SW 1271 (cell line): Measurements from ENCODE around the gene ARFIP1.

Source experiments
- DNase-seq, 2 experiments: peaks; one replicate each; lab custom pipeline; 2025; lab: John Stamatoyannopoulos, UW

Gene ARFIP1

GRCh38 chr4:152939621-152940020, 159.9 kb downstream of the ARFIP1 start:
- no peak for DNase-seq

DNA sequence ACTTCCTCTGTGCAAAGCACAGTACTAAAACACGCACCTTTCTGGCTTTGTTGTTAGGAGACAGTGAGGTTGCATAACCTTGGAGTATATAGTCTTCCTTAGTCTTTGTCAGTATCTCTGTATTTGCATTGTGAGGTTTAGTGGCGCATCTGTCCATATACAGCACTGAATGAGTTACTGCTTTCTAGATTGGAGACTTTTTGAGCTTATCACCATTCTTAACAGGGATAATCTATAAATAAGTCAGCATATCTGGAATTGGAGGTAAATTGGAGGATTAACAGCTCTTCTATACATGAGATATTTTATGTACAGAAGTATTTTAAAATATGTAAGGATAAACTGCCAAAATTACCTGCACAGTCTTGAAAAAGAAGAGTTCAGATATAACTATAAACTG, 160.7 kb downstream of the ARFIP1 start:
- DNase-seq: no peak

GRCh38 chr4:152941411-152941810, 161.7 kb downstream of the ARFIP1 start:
- DNase-seq: no peak

- DNase-seq: no peak
These were observed 162.6 kb downstream of the ARFIP1 start for GRCh38 chr4:152942346-152942745.

GRCh38 chr4:152943672-152944071, 163.9 kb downstream of the ARFIP1 start:
- DNase-seq: no peak

DNA sequence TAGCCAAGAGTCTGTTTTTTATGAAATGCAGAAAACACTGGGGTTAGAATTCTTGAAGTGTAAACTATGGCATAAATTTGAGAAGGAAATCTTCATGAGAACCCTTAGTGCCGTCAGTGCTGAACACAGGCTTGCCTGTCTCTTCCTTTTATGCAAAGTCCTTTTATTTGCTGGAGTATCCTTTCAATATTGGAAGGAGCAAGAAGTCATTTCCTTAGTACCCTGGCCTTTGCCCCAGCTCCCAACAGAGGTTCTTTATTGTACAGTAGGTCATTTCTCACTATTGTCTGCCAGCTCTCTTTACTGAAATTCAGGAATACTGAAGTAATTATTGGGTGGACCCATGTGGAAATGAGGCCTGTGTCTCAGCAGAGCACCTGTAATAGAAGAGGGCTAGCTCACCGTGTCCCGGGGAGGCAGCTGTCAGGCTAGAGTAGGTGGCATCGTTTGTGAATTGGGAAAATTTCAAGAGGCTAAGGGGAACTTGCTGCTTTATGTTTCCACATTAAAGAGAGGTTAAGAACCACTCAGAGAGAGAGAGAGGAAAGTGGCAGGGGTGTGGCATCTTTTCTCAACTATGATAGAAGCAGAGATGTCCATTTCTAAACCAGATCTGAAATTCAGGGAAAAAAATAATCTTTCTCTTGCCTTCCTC, 165.0 kb downstream of the ARFIP1 start:
- no peak for DNase-seq

DNA sequence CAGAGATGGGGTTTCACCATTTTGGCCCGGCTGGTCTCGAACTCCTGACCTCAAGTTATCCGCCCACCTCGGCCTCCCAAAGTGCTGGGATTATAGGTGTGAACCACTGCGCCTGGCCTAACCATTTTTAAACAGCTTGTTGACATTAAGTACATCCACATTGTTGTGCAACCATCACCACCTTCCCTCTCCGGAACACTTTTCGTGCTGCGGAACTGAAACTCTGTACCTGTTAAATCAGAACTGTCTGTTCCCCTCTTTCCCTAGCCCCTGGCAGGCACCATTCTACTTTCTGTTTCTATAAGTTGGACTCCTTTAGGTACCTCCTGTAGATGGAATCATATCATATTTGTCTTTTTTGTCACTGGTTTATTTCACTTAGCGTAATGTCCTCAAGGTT, 165.9 kb downstream of the ARFIP1 start:
- no peak for DNase-seq

- no peak for DNase-seq
These were observed 166.7 kb downstream of the ARFIP1 start for GRCh38 chr4:152946446-152946845.

DNA sequence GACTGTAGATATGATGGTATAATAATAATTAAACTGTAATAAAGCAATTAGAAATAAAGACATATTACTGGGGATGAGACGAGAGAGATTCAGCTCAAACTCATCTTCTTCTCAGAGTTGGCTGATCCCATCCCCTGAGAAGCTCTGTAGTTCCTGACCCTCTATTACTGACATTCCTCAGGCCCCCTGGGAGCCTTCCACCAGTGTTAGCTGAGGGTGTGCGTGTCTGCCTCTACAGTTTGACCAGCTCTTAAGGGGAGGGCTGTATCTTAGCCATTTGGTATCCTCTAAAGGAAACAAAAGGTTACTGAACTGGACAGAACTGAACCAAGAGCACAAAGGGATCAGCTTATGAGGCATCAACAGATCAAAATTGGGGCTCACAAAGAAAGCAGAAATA, 167.6 kb downstream of the ARFIP1 start:
- DNase-seq: no peak

GRCh38 chr4:152949930-152950329, 170.2 kb downstream of the ARFIP1 start:
- no peak for DNase-seq

- no peak for DNase-seq
These were observed 170.9 kb downstream of the ARFIP1 start for GRCh38 chr4:152950402-152951274.

DNA sequence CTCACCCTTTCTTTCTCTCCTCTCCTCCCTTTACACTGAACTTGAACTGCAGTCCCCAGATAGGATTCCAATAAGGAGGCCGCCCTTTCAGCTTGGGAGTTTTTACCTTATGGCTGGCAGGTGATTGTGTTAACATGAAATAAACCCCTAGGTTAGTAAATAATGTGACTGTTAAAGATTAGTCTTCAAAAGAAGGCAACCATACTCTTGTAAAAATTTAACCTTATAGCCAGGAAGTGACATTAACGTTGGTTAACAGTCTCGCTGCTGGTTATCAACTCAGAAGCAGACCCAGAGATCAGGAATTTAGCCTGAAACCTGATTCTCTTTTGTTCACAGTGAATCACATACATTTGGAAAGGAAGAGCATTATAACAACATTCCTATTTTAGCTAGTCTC, 171.6 kb downstream of the ARFIP1 start:
- DNase-seq: no peak

- DNase-seq: no peak
These were observed 173.8 kb downstream of the ARFIP1 start for GRCh38 chr4:152953514-152953913.

DNA sequence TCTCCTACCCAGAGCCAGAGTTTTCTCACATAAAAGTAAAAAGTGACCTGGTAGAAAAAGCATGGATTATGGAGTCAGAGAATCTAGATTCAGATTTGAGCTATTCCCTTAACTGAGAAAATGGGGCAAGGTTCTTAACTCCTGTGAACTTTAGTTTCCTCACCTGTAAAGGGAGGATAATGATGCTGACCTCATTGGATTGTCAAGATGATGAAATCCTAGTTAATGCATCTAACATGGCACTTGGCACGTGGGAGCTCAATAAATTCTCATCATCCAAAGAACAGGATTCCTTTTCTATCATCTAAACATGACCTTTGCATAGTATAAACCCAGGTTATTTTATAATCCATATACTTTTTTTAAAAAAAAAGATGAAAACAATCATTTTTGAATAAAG, 175.0 kb downstream of the ARFIP1 start:
- no peak for DNase-seq

- DNase-seq: no peak
These were observed 176.4 kb downstream of the ARFIP1 start for GRCh38 chr4:152956147-152956546.

DNA sequence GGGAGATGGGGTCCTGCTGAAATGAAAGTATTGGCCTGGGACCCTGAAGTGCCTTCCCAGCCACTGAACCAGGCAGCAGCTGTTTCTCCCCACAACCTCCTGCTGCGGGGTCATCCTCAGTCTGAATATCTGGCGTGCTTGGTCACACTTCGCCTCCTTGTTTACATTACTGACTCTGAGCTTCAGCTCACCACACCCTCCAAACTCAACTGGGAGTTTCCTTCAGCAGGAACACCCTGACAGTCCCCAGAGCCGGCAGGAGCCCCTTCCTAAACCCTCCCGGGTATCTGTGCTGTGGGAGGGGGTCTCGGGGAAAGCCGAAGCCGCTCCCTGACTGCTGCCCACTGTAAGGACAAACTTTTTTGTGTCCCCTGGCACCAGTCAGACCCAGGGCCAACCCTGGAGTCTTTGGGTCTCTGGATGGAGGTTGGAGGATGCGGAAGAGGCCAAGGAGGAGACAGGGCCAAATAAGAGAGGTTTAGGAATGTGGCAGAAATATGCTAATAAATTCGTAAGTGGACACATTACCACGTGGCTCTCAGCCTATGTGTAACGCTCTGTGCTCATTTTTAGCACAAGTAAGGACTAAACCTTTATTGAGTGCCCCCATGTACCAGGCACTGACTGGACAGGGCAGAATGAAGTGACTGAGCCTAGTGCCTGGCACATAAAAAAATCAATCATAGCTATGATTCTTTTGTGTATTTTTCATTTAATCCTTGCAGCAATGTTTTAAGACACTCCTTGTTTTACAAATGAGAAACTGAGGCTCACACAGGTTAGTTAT, 177.1 kb downstream of the ARFIP1 start:
- DNase-seq: no peak

GRCh38 chr4:152957437-152958171, 177.8 kb downstream of the ARFIP1 start:
- DNase-seq: no peak

DNA sequence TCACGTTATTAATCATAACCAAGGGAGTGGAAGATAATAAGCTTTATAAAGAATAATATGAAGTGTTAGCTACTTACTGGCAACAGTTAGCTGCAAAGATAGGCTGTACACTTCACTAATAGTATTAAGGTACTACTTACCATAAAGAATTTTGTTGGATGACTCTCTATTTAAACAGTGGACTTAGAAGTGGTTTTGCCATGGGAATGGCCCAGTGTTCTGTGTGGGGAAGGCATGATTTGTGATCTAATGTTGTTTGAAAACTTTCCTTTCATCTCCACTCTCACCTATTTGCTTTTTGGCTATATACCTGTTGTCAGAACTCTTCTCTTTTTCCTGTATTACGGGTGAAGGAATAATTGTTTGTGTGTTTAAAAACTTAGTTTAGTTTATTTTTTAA, 179.3 kb downstream of the ARFIP1 start:
- DNase-seq: no peak

GRCh38 chr4:152960082-152960481, 180.3 kb downstream of the ARFIP1 start:
- no peak for DNase-seq

- DNase-seq: no peak
These were observed 181.4 kb downstream of the ARFIP1 start for GRCh38 chr4:152961014-152961772.

- no peak for DNase-seq
These were observed 182.0 kb downstream of the ARFIP1 start for GRCh38 chr4:152961773-152962115.
